ENCODE measurements around the gene TMEM151A.

Gene TMEM151A

GRCh38 chr11:66337103-66337899 is 45.6 kb downstream of the TMEM151A start:
- peak overlapping the region; percentile 16 for H2BK12ac ChIP-seq (ENCODE audit: low read length)
- H2BK5ac ChIP-seq (ENCODE audit: low read length) = no peak overlapping the region
- H4K8ac ChIP-seq (ENCODE audit: low read depth, low read length) = no peak overlapping the region
- no peak overlapping the region for H2AFZ ChIP-seq (ENCODE audit: low read length)
- no peak overlapping the region for H3K4me3 ChIP-seq (ENCODE audit: low read length in 2 of 2)
- H3K23ac ChIP-seq (ENCODE audit: low read depth, low read length, poor library complexity) = no peak overlapping the region
- H3K27ac ChIP-seq (replicated peaks; ENCODE audit: low read length) = peak overlapping the region; percentile 12
- H3K4ac ChIP-seq (ENCODE audit: low read length) = no peak overlapping the region
- no peak overlapping the region for H4K91ac ChIP-seq (ENCODE audit: low read depth, low read length, poor library complexity)
- H3K9ac ChIP-seq (ENCODE audit: low read depth, low read length, poor library complexity) = peak overlapping the region; percentile 12
- no peak overlapping the region for H2AK5ac ChIP-seq (ENCODE audit: low read depth, low read length)
- H3K4me2 ChIP-seq (ENCODE audit: insufficient read depth, low read length, poor library complexity, severe bottlenecking) = no peak overlapping the region
- H3K27me3 ChIP-seq (ENCODE audit: control insufficient read depth in 3 of 3, insufficient read depth in 3 of 3, low read depth in 1 of 3, low read length in 3 of 3) = no peaks in the 10 kb centered on the region
- H3K9me3 ChIP-seq (replicated peaks in 1 of 2; ENCODE audit: control insufficient read depth in 2 of 2, insufficient read depth in 1 of 2, low read depth in 1 of 2, low read length in 2 of 2) = peaks cover 0 to 3% of the 10 kb centered on the region in 2 donors
- no peak for DNase-seq (ENCODE audit: low spot score)
- peaks cover 33 to 44% of the 10 kb centered on the region in 2 donors for H3K36me3 ChIP-seq (replicated peaks in 1 of 2; ENCODE audit: control insufficient read depth in 2 of 2, insufficient read depth in 2 of 2, low read length in 2 of 2)
- WGBS, 2 donors (ENCODE audit: extremely low coverage in 2 of 2, insufficient read length in 2 of 2, insufficient replicate concordance in 1 of 2) = no CpG with 5 or more reads among the region's 18 CpGs
- H3K4me1 ChIP-seq (ENCODE audit: control insufficient read depth in 2 of 2, insufficient read depth in 1 of 2, low read depth in 1 of 2, low read length in 2 of 2) = peaks cover 15 to 24% of the 10 kb centered on the region in 2 donors
- no peak overlapping the region for H3K14ac ChIP-seq (ENCODE audit: low read length)
- no peak overlapping the region for H2BK120ac ChIP-seq (ENCODE audit: low read depth, low read length)
- H3K18ac ChIP-seq (ENCODE audit: low read length) = peak overlapping the region; percentile 67
- peaks cover 8% of the 10 kb centered on the region for H3K79me1 ChIP-seq (ENCODE audit: low read depth, low read length)
- H2BK15ac ChIP-seq (ENCODE audit: low read length) = peak overlapping the region; percentile 6

GRCh38 chr11:66338276-66339161 is 46.8 kb downstream of the TMEM151A start:
- Histone ChIP-seq H3K9me3 (replicated peaks in 1 of 2; ENCODE audit: control insufficient read depth in 2 of 2, insufficient read depth in 1 of 2, low read depth in 1 of 2, low read length in 2 of 2) (peaks cover 0 to 3% of the 10 kb centered on the region in 2 donors), H3K9ac (ENCODE audit: low read depth, low read length, poor library complexity) (peak overlapping the region; percentile 2), H3K23ac (ENCODE audit: low read depth, low read length, poor library complexity) (no peak overlapping the region), H2BK15ac (ENCODE audit: low read length) (peak overlapping the region; percentile 16), H3K27ac (replicated peaks; ENCODE audit: low read length) (no peak overlapping the region), H2BK120ac (ENCODE audit: low read depth, low read length) (no peak overlapping the region), H2AFZ (ENCODE audit: low read length) (no peak overlapping the region), H3K36me3 (replicated peaks in 1 of 2; ENCODE audit: control insufficient read depth in 2 of 2, insufficient read depth in 2 of 2, low read length in 2 of 2) (peaks cover 34 to 52% of the 10 kb centered on the region in 2 donors), H3K27me3 (ENCODE audit: control insufficient read depth in 3 of 3, insufficient read depth in 3 of 3, low read depth in 1 of 3, low read length in 3 of 3) (no peaks in the 10 kb centered on the region), H3K18ac (ENCODE audit: low read length) (no peak overlapping the region), H2BK12ac (ENCODE audit: low read length) (no peak overlapping the region), H3K4me3 (ENCODE audit: low read length in 2 of 2) (no peak overlapping the region), H3K79me1 (ENCODE audit: low read depth, low read length) (peaks cover 8% of the 10 kb centered on the region), H2BK5ac (ENCODE audit: low read length) (no peak overlapping the region), H3K4ac (ENCODE audit: low read length) (no peak overlapping the region), H3K4me1 (ENCODE audit: control insufficient read depth in 2 of 2, insufficient read depth in 1 of 2, low read depth in 1 of 2, low read length in 2 of 2) (peaks cover 15 to 24% of the 10 kb centered on the region in 2 donors), H4K91ac (ENCODE audit: low read depth, low read length, poor library complexity) (no peak overlapping the region), H3K14ac (ENCODE audit: low read length) (no peak overlapping the region), H4K8ac (ENCODE audit: low read depth, low read length) (peak overlapping the region; percentile 32), H2AK5ac (ENCODE audit: low read depth, low read length) (no peak overlapping the region), H3K4me2 (ENCODE audit: insufficient read depth, low read length, poor library complexity, severe bottlenecking) (no peak overlapping the region)
- no peak for DNase-seq (ENCODE audit: low spot score)
- WGBS, 2 donors (ENCODE audit: extremely low coverage in 2 of 2, insufficient read length in 2 of 2, insufficient replicate concordance in 1 of 2) = no CpG with 5 or more reads among the region's 17 CpGs

- Histone ChIP-seq H3K27me3 (ENCODE audit: control insufficient read depth in 3 of 3, insufficient read depth in 3 of 3, low read depth in 1 of 3, low read length in 3 of 3) (no peaks in the 10 kb centered on the region), H3K9me3 (replicated peaks in 1 of 2; ENCODE audit: control insufficient read depth in 2 of 2, insufficient read depth in 1 of 2, low read depth in 1 of 2, low read length in 2 of 2) (peaks cover 0 to 3% of the 10 kb centered on the region in 2 donors), H4K8ac (ENCODE audit: low read depth, low read length) (no peak overlapping the region), H3K18ac (ENCODE audit: low read length) (no peak overlapping the region), H3K79me1 (ENCODE audit: low read depth, low read length) (peaks cover 7% of the 10 kb centered on the region), H2AFZ (ENCODE audit: low read length) (no peak overlapping the region), H2BK12ac (ENCODE audit: low read length) (no peak overlapping the region), H3K36me3 (replicated peaks in 1 of 2; ENCODE audit: control insufficient read depth in 2 of 2, insufficient read depth in 2 of 2, low read length in 2 of 2) (peaks cover 34 to 52% of the 10 kb centered on the region in 2 donors), H3K4me1 (ENCODE audit: control insufficient read depth in 2 of 2, insufficient read depth in 1 of 2, low read depth in 1 of 2, low read length in 2 of 2) (peaks cover 16 to 28% of the 10 kb centered on the region in 2 donors), H3K4ac (ENCODE audit: low read length) (no peak overlapping the region), H2BK120ac (ENCODE audit: low read depth, low read length) (no peak overlapping the region), H2BK5ac (ENCODE audit: low read length) (no peak overlapping the region), H2AK5ac (ENCODE audit: low read depth, low read length) (no peak overlapping the region), H2BK15ac (ENCODE audit: low read length) (peak overlapping the region; percentile 16), H3K27ac (replicated peaks; ENCODE audit: low read length) (no peak overlapping the region), H3K14ac (ENCODE audit: low read length) (no peak overlapping the region), H3K4me3 (ENCODE audit: low read length in 2 of 2) (no peak overlapping the region), H3K4me2 (ENCODE audit: insufficient read depth, low read length, poor library complexity, severe bottlenecking) (no peak overlapping the region), H3K23ac (ENCODE audit: low read depth, low read length, poor library complexity) (no peak overlapping the region), H4K91ac (ENCODE audit: low read depth, low read length, poor library complexity) (no peak overlapping the region), H3K9ac (ENCODE audit: low read depth, low read length, poor library complexity) (no peak overlapping the region)
- no CpG with 5 or more reads among the region's 6 CpGs for WGBS, 2 donors (ENCODE audit: extremely low coverage in 2 of 2, insufficient read length in 2 of 2, insufficient replicate concordance in 1 of 2)
- DNase-seq (ENCODE audit: low spot score) = no peak
Measured at GRCh38 chr11:66339162-66339675, 47.5 kb downstream of the TMEM151A start.
